HG03097 (cell line): ENCODE results near the gene RBFOX1.
"Not testable (repeated sequence)": the region's sequence is repeated elsewhere in the genome, so short reads cannot be mapped to it uniquely, and the experiment has no call there.

Experiments used
- ATAC-seq: cut with Tn5 transposase; IDR thresholded peaks from one replicate; pipeline ENCODE4 v1.9.1; 2021; ENCODE audit not compliant: unreplicated experiment, low FRiP score

The RBFOX1 gene

DNA sequence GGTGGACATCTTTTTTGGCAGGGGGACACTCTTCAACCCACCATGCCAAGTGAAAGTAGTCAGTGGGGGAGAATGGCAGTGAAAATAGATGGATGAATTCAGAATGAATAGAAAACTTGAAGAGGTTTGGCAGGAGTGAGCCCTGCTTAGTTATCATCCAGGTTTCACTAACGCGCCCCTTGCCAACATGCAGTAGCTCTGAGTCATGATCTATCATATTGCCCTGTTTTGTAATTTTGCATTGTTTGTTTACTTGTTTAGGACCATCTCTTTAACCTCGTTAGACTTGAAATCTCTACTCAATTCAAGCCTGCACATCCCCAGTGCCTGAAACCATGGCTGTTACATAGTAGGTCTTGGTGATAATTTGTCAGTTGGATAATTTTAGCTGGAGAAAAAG is 116.7 kb downstream of the RBFOX1 start:
- ATAC-seq, result no peak

DNA sequence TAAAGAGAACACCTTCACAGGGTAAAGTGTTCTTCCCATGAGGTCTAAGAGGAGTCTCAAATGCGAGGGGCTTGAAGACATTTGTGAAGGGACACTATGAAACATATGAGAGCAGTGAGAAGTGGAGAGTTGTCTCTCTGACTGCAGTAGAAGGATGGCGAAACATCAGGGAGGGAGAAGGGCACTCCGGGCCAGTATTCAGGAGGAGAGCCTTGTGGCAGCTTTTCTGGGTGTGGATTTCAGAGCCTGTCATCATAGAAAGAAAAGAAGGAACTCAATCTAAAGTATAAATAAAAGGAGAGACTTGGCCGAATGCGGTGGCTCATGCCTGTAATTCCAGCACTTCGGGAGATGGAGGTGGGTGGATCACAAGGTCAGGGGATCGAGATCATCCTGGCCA is 117.2 kb downstream of the RBFOX1 start:
- ATAC-seq, result no peak

DNA sequence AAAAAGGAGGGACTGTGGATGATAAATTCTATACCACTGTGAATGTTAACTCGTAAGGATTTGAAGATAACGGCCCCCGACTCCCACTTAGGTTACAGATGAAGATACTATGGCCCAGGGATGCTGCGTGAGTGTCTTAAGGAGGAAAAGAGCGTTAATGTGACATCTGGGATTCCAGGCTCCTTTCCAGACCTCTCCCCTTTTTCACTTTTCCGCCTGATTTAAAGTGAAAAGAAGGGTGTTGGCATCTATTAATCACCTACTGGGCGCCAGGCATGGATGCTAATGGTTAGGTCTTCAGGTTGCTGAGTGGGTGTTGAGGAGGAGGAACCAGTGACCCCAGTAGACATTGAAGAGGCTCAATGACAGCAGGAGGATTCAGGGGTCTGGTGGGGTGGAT is 117.8 kb downstream of the RBFOX1 start:
- no peak for ATAC-seq

DNA sequence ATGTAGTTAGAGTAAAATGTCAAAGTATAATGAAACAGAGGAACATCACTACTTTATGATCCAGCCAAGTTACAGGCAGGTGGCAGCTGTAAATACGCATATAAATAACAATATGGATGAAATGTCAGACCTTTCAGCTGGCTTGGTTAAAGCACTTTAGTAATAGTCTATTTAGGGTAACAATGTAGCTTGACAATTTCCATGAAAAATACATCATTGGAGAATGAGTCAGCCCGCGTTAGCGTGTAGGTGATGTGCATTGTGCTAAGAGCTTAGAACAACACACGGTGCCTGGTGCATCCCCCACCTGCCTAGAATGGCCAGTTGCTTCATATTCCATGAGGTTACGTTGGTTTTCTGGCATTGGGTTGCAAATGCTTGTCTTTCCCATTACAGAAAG is 119.4 kb downstream of the RBFOX1 start:
- ATAC-seq, result no peak

DNA sequence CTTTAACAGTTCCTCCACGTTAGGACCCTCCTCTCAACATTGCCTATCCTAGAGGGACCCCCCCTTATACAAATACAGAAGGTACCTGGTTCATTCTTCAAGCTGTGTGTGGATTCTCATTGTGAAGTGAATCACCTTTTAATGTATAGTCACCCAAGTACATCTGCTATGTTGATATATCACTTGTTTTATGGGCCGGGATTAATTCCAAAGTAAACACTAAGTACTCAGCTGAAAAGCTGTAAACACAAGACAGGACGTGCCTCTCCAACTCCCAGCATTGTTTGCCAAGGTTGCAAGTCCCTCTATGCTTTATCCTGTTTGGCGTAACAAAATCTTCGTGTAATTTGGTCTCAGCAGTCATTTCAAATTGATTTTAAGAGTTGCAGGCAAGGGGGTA is 123.6 kb downstream of the RBFOX1 start:
- no peak for ATAC-seq

DNA sequence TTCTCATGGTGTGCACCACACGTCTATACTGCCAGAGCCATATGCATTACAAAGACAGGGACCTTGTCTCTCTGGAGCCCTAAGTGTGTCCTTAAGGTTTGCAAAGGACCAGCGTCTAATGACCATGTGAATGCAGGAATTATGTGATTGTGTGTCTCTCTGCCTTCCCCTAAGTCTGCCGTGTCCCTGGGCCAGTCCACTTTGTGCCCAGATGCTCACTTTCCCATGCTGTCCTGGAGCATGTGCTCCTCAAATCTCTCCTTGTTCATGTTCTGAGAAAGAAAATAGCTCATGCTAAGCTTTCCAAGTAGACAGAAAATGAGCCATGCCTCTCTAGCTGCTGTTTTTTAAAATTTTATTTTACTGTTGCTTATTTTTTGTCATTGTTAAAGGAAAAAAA is 125.5 kb downstream of the RBFOX1 start:
- no peak for ATAC-seq

DNA sequence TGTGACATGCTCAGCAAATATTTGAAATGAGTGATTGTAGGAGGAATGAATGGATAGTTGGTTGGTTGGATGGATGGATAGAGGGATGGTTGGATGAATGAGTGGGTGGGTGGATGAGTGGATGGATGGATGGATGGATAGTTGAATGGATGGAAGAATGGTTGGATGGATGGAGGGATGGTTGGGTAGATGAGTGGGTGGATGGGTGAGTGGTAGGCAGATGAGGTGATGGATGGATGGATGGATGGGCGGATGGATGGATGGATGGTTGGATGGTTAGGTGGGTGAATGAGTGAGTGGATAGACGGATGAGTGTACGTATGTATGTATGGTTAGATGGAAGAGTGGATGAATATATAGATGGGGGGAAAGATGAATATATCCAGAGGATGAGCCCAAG is 137.7 kb downstream of the RBFOX1 start:
- no peak for ATAC-seq

DNA sequence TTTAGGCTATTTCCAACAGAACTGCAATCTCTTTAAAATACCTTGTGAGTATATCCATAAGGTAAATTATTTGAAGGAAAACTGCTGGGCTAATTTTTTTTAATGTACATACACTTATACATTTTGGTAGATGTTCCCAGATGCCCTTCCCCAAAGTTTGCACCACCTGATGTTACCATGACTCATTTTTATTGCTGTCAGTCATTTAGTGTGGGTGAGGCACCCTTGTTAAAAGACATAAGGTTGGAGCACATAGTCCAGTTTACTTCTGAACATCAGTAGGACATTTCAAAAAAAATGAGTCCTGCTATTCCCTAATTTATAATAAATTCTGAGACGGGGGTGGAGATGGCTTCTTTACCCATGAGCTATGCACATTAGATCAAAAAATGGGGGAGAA is 138.6 kb downstream of the RBFOX1 start:
- no peak for ATAC-seq

DNA sequence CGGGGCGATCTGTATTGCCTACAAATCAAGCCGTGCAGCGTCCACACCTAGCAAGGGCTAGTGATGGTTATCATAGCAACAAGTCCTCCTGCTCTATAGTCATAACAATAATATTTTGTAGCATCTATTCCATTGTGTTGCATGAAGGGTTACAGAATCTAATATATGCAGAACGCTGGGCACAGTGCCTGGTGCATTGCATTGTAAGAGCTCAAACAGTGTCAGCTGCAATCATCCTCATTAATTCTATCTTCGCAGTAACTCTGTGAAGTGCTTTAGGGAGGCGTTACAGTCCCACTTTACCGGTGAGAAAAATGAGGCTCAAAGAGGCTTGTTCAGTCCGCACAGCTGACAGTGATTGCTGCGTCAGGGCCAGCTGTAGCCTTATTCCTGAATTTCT is 149.4 kb downstream of the RBFOX1 start:
- no peak for ATAC-seq

DNA sequence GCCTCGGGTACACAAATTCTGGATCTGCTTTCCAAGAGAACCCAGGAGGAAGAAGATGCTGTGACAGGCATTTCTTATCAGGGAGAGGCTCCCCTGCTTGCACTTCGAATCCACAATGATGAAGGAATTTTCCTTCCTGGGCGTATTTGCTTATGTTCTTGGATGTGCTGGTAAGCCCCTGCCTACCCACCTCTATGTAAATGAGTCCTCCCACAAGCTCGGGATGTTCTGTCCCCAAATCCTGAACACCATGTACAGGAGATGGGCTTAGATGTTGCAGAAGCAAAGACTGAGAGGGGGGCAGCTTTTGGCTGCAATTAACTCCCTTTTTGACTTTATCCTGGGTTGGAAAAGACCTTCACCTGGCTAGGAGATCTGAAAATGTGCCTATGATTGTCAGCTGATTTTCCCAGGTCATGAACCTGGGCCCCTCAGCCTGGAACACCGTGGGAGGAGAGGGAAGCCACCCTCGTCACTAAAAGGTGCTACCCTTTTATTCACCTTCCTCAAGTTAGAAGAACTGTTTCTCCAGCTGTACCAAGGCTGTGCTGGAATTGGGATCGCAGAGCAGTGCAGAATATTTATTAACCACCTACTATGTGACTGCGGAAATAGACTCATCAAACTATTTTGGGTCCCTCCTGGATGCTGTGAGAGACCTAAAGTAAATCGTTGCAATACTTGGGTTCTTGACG is 150.1 kb downstream of the RBFOX1 start:
- no peak for ATAC-seq

DNA sequence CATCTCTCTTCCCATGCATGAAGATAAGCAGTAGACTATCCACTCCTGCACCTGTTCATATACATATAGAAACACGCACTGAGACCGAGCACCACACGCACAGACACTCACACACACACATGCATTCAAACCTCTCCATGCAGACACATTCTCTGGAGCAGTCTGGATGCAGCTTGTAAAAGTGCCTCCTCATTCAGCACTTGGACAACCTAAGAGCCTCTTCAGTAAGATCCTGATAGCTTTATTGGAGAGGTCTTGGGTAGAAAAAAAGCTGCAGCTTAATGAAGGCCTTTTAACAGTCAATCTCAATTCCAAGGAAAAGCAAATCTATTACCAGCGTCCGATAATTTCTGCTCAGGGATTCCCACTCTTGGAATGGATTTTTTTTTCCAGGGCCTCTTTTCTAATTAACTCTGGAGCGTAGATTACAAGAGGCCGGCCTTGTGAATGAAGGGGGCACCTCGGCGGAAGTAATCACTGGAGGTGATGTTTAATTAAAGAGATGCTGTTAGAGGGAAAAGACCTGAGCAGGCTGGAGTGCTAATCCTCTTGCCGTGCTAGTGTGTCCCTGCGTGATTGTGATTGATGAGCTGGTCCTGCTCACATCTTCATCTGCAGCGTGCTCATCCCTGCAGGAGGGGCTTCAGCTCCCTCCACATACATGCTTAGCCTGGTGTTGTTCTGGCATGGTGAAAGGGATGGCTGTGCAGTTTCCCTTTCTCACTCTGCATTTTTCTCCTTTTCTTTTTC is 155.1 kb downstream of the RBFOX1 start:
- no peak for ATAC-seq

DNA sequence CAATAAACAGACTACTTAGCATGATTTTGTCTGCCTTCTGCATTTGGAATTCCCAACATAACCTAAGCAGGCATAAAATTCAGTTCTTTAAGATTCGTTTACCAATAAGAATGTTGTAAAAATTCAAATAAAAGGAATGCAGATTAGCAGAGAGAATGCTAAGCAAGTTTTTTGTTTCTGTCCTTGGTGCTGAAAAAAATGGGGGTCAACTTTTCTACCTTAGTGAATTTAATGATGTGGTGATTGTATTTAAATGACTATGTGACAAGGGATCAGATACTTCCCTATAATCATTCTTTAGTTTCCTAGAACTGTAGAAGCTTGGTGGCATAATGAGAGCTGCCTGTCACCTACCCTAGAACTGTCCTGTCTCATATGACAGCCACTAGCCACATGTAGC is 159.5 kb downstream of the RBFOX1 start:
- no peak for ATAC-seq

DNA sequence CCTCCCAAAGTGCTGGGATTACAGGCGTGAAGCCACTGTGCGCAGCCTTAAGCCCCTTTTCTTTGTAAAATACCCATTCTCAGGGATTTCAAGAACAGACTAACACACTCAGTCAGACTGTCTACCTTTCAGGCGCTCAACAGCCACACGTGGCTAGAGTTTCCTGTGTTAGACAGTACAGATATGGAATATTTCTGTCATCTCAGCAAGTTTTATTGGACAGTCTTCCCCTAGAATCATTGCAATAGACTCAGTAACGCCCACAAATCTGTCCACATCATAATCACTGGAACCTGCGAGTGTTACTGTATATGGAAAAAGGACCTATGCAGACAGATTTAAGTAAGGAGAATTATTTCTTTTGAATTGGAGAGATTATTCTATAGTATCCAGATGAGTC is 160.5 kb downstream of the RBFOX1 start:
- ATAC-seq, result no peak

DNA sequence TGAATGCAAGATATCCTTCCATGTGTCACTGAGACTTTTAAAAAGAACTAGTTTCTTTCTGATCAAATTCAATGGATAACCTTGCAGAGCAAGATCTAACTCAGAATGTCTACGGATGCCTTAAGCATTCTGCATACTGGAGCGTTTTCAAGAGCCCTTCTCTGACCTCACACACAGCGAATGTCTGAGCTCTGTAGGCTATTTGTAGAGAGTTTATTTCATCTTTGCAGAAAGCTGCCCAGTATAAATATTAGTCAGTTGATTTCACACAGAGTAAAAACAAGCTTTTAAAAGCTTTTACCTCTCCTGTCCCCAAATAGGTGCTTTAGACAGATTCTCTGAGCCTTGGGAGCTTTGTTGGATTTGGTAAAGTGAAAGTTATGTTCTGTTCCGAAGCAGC is 165.0 kb downstream of the RBFOX1 start:
- no peak for ATAC-seq

DNA sequence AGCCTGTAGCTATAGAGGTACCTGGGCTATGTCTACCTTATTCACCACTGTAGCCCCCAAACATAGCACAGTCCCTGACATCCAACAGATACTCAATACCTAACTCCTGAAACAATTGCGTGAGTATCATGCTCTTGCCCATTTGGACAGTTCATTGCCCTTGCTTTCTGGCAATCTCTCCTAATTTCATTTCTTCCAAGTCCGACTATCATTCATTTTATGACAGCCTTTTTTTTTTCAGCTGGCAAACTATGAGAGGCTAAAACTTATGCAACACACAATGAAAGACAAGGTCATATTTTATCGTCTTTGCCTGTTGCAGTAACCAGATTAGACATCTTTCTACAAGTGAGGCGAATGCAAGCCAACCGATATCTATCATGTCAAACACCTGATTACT is 169.2 kb downstream of the RBFOX1 start:
- ATAC-seq, result no peak

DNA sequence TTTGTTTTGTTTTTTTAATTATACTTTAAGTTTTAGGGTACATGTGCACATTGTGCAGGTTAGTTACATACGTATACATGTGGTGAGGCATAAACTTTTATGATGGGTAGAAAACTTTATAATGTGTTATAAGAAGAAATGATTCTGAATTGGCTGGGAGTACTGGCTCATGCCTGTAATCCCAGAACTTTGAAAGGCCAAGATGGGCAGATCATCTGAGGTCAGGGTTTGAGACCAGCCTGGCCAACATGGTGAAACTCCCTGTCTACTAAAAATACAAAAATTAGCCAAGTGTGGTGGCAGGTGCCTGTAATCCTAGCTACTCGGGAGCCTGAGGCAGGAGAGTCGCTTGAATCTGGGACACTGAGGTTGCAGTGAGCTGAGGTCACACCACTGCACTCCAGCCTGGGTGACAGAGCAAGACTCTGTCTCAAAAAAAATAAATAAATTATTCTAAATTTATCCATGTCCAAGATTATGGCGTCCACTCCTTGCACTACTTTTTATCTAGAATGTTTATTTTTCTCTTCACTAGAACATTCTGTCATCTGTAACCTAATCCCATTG is 170.0 kb downstream of the RBFOX1 start:
- ATAC-seq, result not testable (repeated sequence)

DNA sequence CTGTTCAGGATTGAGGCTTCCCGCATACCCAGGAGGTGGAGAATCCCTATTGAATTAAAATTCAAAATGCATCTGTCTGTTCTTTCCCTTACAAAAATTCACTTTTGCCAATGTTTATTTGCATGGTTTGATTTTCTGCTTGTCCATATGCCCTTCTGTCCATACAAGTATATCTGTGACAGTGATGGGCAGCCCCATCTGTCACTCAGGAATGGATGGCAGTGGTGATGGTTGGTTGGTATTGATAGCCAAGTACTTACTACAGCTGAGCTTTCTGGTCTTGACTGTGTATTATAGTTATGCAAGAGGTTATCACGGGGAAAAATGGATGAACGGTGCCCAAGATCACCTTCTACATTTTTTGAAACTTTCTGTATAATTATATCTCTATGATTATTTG is 171.0 kb downstream of the RBFOX1 start:
- ATAC-seq, result no peak

DNA sequence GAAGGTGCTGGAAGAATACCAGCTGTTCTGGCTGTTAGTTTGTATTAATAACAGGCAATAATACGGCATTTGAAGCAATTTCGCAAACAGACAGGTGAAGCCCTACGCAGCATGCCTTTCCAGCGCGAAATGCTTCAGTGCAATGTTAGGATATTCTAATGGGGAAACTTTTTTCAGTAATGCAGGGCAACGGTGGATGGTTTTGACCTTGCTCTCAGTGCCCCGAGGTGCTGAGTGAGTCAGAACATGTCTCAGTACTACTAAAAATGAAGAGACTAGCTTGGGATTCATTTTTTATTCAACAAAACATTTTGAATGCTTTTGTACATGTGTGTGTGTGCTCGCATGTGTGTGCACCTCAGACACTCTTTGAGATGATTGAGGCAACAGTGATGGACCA is 172.2 kb downstream of the RBFOX1 start:
- no peak for ATAC-seq

DNA sequence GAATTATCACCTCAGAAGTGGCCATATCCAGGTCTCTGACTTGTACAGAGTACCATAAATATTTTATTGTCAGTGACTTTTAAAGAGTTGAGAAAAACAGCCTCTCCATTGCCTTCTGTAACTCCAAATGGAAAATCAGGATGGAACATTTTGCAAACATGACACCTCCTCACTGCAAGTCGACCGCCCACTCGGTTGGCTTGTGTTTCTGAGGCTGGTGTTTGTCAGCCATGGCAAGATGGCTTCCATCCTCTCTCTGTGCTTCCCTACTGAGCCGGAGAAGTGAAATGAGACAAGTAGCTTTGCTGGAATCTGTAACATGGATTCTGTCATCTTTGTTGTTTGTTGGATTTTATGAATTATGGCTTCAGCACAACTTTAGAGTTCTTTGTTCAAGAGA is 172.8 kb downstream of the RBFOX1 start:
- ATAC-seq, result no peak

DNA sequence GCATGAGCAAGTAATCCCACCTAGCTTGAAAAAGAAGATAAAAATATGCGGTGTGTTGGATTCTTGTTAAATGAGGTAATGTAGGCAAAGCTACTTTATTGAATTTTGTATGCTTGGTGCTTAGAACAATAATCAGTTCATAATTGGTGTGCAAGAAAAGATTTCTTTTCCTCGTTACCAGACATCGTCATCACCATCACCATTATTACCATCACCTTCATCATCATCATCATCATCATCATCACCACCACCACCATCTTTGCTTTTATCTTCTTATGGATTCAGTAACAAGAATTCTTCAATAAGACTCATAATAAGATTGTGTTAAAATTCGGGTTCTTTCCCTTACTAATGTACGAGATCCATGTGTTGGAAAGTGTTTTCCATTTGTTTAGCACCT is 173.7 kb downstream of the RBFOX1 start:
- ATAC-seq, result no peak

DNA sequence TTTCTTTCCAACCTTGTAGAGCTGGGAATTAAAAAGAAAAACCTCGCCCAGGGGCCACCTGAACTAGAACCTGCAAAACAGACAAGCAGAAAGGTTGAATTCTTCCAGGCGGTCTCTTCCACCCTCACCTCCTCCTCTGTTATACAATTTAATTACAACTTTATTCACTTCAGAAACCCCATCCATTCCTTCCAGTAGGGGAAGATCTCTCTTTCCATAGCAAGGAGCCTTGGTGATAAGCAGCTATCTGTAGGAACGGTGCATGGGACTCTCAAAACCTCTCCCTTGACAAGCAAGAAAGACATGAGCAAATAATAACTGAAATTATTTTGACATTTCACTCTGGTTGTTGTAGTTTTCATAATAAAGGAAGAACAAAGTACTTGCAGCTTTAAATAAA is 176.0 kb downstream of the RBFOX1 start:
- ATAC-seq, result no peak

DNA sequence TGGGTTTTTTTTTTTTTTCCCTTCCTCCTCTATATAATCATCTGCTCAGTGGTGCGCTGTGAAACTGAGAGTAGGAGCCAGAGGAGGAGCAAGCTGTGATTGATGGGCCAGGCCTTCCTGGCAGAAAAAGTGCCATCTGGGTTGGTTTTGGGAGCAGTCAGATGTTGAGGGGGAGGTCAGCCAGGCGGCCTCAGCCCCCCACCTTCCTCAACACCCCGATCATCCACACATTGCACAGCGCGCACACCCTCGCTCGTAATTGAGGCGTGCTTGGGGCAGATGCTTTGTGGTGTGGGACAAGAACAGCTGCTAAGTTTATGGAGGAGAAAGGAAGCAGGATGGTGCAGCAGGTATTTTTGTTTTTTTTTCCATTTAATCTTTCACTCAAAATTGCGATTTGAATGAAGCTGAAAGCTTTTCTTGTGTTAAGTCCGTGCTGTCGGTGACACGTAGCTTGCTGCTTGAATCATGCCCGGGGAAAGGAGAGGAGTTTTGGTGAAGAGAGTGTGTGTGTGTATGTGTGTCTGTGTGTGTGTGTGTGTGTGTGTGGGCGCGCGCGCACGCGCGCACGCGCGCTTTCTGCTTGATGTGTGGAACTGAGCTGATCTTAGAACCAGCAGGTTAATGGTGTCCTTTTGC is 177.4 kb downstream of the RBFOX1 start:
- ATAC-seq, result no peak
